Measurements from ENCODE around the gene UGT1A9.
"Not testable (repeated sequence)": the region's sequence is repeated elsewhere in the genome, so short reads cannot be mapped to it uniquely, and the experiment has no call there.

Gene UGT1A9

DNA sequence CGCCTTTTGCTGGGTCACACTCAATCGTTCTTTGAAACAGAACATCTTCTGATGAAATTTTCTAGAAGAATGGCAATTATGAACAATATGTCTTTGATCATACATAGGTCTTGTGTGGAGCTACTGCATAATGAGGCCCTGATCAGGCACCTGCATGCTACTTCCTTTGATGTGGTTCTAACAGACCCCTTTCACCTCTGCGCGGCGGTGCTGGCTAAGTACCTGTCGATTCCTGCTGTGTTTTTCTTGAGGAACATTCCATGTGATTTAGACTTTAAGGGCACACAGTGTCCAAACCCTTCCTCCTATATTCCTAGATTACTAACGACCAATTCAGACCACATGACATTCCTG, 41.5 kb downstream of the UGT1A9 start:
- no peak for DNase-seq

DNA sequence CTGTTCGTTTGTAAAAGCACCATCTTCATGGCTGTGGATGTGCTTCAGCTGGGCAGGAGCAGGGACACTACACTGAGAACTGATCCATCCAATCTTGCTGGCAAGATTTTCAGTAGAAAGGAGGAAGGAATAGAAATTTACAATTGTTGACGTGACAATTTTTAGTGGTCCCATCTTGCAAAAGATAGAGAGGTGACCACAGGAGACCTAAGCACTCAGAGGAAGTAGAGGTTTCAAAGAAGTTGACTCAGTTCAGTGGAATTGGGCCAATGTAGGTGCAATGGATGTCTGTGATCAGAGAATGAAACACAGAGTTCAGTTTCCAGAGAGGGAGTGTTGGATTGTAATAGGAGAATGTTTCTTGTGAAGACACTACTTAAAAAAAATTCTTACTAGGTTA, 42.4 kb downstream of the UGT1A9 start:
- peak; percentile 7 for DNase-seq

DNA sequence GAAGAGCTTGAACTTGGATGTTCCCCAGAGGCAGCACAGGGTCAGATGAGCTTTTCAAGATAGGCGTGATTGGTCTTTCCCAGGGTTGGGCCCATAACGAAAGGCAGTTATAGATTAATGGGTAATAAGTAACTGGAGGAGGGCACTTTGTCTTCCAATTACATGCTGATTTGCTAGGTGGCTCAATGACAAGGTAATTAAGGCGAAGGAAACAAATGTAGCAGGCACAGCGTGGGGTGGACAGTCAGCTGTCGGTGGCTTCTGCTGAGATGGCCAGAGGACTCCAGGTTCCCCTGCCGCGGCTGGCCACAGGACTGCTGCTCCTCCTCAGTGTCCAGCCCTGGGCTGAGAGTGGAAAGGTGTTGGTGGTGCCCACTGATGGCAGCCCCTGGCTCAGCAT, 46.9 kb downstream of the UGT1A9 start, which contains the start of gene UGT1A4:
UGT1A4 (plus strand) TSS at position 185 of the 400 bp plus-strand sequence; CDS start at position 270, 85 bp downstream.
- DNase-seq: no peak

DNA sequence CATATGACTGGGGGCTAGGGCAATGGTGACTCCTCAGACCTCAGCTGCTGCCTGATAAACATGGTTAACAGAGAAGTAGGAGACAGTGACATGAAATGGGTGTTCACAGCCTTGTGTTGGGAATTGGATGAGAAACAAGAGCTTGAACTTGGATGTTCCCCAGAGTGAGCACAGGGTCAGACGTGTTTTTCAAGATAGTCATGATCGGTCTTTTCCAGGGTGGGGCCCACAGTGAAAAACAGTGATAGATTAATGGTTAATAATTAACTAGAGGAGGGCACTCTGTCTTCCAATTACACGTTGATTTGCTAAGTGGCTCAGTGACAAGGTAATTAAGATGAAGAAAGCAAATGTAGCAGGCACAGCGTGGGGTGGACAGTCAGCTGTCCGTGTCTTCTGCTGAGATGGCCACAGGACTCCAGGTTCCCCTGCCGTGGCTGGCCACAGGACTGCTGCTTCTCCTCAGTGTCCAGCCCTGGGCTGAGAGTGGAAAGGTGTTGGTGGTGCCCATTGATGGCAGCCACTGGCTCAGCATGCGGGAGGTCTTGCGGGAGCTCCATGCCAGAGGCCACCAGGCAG, 57.1 kb downstream of the UGT1A9 start, which contains the start of gene UGT1A3:
UGT1A3 (plus strand) TSS at position 320 of the 579 bp plus-strand sequence; CDS start at position 405, 85 bp downstream.
- no peak for DNase-seq

DNA sequence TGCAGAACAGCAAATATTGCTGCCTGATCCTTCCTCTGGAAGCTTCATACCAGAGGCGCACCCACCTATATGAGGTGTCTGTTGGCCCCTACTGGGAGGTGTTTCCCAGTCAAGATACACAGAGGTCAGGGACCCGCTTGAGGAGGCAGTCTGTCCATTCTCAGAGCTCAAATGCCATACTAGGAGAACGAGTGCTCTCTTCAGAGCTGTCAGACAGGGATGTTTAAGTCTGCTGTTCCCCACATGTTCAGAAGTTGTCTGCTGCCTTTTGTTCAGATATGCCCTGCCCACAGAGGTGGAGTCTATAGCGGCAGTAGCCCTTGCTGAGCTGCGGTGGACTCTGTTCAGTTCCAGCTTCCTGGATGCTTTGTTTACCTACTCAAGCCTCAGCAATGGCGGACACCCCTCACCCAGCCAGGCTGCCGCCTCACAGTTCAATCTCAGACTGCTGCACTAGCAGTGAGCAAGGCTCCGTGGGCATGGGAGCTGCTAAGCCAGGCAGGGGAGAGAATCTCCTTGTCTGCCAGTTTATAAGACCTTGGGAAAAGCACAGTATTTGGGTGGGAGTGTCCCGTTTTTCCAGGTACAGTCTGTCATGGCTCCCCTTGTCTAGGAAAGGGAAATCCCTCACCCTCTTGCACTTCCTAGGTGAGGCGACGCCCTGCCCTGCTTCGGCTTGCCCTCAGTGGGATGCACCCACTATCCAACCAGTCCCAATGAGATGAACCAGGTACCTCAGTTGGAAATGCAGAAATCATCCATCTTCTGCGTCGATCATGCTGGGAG, 65.4 kb downstream of the UGT1A9 start:
- DNase-seq: not testable (repeated sequence)

DNA sequence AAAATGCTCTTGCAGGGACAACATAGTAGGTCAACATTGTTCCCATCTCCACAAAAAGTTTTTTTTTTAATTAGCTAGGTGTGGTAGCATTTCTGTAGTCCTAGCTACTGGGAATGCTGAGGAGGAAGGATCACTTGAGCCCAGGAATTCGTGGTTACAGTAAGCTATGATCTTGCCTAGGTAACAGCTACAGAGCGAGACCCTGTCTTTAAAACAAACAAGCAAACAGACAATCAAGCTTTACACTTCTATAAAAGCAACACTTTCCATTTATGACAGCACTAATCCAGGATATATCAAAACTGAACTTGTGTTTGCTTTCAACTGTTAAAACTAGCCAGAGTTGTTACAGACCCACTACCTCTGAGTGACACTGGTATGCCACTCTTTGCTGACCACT, 69.2 kb downstream of the UGT1A9 start:
- DNase-seq: no peak

DNA sequence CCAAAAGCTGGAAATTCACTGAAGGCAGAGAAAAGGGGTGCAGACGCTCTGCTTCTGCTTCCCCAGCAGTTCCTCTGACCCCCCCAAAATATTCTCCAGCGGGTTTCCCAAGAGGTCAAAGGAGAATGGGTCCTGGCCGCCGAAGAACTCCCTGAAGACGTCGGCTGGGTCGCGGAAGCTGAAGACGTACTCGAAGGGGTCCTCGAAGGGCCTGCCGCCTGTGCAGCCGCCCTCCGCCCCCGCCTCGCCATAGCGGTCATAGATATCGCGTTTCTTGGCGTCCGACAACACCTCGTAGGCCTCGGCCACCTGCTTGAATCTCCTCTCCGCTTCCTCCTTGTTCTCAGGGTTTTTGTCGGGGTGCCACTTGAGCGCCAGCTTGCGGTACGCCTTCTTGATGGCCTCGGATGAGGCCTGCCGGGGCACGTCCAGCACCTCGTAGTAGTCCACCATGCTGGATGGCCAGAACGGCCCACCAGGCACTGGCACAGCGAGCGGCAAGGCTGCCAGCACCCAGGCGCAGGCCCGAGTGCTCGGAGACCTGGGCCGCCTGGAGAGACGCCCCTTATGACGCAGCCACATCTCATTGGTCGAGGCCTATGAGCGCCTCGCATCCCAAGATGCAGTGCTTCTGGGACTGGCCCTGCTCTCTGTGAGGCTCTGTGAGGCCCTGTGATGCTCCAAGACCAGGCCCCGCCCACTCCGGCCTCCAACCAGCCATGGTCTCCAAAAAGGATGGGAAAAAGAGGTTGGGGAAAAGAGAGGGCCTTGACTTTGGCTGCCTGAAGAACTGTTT, 72.0 kb downstream of the UGT1A9 start:
- DNase-seq: no peak

DNA sequence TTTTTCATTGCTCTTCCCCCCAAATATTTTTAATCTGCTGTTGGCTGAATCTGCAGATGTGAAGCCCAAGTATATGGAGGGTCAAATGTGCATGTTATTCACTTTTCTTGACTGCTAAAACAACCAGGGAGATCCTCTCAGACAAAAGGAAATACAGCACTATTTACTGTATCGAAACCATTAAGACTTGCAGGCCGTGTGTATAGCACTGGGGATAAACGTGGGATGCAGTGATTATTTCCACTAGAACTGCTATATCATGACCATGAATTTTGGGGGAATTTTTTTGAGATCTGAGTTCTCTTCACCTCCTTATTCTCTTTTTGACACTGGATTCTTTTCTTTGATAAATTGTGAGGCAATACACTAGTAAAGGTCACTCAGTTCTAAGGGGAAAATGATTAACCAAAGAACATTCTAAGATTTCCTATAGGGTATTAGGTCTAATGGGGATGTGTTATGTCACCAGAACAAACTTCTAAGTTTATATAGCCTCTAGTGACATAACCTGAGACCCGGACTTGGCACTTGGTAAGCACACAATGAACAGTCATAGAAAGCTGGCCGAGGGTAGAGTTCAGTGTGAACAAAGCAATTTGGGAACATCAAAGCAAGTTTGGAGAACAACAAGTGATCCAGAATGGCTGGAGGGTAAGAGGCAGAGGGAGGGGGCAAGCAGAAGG, 73.5 kb downstream of the UGT1A9 start:
- no peak for DNase-seq

DNA sequence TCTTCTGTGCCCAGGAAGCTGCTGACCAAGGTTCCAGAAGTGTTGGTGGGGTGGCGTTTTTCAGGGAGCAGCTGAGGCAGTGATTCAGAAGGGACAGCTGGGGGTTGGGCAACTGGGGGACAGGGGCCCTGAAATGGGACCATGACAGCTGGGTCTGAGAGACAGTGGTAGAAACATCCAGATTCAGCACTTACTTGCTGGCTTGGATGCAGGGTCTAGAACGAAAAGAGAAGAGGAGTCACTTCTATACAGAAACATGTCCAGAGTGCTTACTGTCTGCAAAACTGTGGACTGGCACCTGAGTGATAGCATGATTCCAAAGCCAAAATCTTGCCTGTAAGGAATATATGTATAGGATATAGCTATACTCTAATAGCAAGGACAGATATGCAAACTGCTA, 74.1 kb downstream of the UGT1A9 start:
- not testable (repeated sequence) for DNase-seq

DNA sequence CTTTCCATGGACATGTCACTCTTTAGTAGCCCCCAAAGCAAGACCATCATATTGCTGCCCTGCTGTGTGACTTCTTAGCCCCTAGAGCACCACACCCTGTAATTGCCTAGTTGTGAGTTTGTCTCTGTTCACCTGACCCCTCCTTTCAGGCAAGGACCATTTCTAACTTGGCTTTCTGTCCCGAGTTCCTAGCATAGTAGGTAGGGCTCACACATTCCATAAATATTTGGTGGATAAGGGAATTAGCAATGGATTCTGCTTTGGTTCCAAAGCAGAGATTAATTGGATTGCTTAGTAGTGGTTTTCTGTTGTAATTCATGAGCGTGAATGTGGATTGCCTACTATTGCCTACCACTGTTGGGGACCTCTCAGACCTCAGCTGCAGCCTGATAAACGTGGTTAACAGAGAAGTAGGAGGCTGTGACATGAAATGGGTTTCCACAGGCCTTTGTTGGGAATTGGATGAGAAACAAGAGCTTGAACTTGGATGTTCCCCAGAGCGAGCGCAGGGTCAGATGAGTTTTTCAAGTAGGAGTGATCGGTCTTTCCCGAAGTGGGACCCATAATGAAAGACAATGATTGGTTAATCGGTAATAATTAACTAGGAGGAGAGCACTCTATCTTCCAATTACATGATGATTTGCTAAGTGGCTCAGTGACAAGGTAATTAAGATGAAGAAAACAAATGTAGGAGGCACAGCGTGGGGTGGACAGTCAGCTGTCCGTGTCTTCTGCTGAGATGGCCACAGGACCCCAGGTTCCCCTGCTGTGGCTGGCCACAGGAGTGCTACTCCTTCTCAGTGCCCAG, 75.0 kb downstream of the UGT1A9 start:
- no peak for DNase-seq

DNA sequence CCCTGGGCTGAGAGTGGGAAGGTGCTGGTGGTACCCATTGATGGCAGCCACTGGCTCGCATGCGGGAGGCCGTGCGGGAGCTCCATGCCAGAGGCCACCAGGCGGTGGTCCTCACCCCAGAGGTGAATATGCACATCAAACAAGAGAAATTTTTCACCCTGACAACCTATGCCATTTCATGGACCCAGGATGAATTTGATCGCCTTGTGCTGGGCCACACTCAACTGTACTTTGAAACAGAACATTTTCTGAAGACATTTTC, 75.5 kb downstream of the UGT1A9 start:
- DNase-seq: no peak

DNA sequence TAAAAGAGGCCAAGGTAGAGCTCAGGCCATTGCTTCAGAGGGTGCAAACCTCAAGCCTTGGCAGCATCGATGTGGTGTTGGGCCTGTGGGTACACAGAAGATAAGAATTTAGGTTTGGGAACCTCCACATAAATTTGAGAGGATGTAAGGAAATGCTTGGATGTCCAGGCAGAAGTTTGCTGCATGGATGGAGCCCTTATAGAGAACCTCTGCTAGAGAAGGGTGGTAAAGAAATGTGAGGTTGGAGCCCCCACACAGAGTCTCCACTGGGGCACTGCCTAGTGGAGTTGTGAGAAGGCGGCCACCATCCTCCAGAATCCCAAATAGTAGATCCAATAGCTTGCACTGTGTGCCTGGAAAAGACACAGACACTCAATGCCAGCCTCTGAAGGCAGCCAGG, 79.0 kb downstream of the UGT1A9 start:
- DNase-seq: not testable (repeated sequence)

DNA sequence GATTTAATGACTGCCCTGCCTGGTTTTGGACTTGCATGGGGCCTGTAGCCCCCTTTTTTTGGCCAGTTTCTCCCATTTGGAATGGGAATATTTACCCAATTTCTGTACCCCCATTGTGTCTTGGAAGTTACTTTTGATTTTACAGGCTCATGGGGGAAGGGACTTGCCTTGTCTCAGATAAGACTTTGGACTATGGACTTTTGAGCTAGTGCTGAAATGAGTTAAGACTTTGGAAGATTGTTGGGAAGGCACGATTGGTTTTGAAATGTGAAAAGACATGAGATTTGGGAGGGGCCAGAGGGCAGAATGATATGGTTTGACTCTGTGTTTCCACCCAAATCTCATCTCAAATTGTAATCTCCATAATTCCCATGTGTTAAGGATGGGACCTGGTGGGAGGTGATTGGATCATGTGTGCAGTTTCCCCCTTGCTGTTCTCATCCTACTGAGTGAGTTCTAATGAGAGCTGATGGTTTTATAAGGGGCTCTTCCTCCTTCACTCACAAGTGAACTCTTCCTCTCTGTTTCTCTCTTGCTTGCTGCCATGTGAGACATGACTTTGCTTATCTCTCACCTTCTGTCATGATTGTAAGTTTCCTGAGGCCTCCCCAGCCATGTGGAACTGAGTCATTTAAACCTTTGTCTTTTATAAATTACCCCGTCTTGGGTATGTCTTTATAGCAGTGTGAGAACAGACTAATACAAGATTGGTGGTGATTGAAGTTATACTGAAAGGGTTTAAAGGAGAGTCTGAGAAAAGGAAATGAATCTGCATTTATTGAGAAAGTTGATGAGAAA, 79.7 kb downstream of the UGT1A9 start:
- DNase-seq: not testable (repeated sequence)

DNA sequence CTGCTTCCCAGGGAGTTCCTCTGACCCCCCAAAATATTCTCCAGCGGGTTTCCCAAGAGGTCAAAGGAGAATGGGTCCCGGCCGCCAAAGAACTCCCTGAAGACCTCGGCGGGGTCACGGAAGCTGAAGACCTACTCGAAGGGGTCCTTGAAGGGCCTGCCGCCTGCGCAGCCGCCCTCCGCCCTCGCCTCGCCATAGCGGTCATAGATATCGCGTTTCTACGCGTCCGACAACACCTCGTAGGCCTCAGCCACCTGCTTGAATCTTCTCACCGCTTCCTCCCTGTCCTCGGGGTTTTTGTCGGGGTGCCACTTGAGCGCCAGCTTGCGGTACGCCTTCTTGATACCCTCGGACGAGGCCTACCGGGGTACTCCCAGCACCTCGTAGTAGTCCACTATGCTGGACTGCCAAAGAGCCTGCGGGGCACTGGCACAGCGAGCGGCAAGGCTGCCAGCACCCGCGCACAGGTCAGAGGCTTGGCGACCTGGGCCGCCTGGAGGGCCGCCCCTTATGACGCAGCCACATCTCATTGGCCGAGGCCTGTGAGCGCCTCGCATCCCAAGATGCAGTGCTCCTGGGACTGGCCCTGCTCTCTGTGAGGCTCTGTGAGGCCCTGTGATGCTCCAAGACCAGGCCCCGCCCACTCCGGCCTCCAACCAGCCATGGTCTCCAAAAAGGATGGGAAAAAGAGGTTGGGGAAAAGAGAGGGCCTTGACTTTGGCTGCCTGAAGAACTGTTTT, 83.3 kb downstream of the UGT1A9 start:
- no peak for DNase-seq

DNA sequence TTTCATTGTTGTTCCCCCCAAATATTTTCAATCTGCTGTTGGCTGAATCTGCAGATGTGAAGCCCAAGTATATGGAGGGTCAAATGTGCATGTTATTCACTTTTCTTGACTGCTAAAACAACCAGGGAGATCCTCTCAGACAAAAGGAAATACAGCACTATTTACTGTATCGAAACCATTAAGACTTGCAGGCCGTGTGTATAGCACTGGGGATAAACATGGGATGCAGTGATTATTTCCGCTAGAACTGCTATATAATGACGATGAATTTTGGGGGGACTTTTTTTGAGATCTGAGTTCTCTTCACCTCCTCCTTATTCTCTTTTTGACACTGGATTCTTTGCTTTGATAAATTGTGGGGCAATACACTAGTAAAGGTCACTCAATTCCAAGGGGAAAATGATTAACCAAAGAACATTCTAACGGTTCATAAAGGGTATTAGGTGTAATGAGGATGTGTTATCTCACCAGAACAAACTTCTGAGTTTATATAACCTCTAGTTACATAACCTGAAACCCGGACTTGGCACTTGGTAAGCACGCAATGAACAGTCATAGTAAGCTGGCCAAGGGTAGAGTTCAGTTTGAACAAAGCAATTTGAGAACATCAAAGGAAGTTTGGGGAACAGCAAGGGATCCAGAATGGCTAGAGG, 84.9 kb downstream of the UGT1A9 start:
- DNase-seq: no peak

DNA sequence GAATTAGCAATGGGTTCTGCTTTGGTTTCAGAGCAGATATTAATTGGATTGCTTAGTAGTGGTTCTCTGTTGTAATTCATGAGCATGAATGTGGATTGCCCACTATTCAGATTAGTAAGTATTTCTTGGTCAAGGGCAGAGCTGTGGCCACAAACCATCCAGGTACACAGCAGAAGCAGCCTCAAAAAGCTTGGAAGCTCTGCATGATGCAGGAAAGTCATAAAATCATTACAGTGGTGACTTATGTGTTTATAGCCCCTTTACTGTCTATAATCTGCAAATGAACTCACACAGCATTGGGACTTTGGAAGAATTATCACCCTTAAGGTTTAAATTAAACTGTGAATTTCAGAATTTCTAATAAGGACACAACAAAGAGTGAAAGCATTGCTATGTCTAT, 86.4 kb downstream of the UGT1A9 start:
- no peak for DNase-seq

DNA sequence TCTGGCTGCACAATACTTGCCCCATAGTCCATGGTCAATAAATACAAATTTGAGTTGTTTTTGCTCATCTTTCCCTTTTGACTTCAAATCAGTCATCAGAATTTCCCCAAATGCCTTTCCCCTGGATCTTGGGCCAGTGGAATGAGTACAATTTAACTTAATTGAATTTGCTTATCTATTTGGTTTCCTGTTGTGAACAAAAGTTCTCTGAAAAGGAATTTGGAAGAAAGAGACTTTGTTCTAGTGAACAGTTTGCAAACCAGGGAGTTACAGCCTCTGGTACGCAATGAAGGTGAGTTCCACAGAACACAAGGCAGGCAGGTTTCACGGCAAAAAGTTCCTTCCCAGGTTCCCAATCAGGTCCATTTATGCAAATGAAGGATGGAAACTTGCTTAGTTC, 87.2 kb downstream of the UGT1A9 start:
- no peak for DNase-seq

DNA sequence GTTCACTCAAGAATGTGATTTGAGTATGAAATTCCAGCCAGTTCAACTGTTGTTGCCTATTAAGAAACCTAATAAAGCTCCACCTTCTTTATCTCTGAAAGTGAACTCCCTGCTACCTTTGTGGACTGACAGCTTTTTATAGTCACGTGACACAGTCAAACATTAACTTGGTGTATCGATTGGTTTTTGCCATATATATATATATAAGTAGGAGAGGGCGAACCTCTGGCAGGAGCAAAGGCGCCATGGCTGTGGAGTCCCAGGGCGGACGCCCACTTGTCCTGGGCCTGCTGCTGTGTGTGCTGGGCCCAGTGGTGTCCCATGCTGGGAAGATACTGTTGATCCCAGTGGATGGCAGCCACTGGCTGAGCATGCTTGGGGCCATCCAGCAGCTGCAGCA, 88.3 kb downstream of the UGT1A9 start, which contains the start of gene UGT1A1:
UGT1A1 (plus strand) TSS at position 228 of the 400 bp plus-strand sequence; CDS start at position 246, 18 bp downstream.
- DNase-seq: no peak

DNA sequence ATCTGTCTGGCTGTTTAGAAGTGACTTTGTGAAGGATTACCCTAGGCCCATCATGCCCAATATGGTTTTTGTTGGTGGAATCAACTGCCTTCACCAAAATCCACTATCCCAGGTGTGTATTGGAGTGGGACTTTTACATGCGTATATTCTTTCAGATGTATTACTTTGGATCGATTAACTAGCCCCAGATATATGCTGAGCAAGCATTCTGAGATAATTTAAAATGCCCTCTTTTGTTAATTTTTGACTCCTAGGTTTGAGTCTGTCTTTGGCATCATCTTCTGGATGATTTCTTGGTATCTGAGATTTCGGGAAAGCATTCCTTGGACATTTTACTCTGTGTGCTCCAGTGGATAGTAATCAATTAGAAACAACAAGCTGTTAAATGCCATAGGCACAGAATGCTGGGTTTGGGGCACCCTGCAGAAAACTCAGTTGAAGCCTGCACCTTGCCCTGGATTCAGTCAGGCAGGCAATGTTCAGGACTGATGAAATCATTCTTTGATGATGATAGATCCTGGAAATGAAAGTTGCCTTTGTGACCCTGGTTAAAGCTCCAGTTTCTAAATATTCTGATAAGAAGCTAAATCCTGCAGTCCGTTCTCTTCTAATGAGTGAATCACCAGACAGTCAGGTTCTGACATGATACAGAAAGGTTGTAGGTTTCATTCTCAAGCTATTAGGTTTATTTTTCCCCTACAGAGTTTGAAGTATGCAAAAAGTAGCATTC, 89.5 kb downstream of the UGT1A9 start:
- DNase-seq: no peak

DNA sequence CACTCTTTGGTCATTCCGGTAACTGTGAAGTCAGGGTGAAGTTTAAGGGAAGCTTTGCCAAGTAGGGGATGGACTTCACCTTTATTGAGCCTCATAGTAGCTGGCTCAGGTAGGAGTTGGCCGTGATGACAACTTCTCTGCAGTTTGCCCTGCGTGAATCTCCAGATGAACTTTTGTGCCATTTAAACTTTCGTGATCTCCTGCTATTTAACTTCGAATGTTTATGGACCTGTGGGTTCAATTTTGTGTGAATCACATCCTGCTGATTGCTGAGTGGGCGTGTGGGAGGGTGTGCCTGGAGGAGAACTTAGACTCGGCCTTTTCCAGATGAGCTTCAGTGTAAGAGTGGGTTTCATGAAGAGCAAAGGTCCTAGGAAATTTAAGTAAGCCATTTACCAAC, 92.6 kb downstream of the UGT1A9 start:
- no peak for DNase-seq

Measured in OCI-M1 (cell line).